HG02981 (cell line): ENCODE measurements around the gene CC2D2B.

Experiments used
- ATAC-seq: cut with Tn5 transposase; IDR thresholded peaks from one replicate; pipeline ENCODE4 v1.9.1; 2021; ENCODE audit warnings: mild to moderate bottlenecking, moderate library complexity; ENCODE audit not compliant: unreplicated experiment

Gene CC2D2B

DNA sequence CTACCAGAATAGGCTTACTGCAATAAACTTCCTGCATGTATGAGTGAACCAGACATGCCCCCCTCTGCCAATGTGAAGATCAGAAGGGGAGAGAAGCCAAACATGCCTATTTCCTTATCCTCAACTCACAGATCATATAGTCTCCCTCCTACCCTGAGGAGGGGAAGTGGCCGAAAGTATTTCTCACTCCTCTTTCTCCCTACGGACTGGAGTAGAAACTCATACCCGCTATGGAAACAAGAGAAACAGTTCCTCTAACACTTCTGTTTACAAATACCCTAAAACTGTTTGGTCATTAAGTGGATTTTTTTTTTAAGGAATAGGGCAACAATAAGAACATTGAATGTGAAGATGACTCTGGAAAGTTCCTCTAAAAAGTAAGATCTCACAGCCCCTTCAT, 167.0 kb downstream of the CC2D2B start:
- ATAC-seq = no peak

DNA sequence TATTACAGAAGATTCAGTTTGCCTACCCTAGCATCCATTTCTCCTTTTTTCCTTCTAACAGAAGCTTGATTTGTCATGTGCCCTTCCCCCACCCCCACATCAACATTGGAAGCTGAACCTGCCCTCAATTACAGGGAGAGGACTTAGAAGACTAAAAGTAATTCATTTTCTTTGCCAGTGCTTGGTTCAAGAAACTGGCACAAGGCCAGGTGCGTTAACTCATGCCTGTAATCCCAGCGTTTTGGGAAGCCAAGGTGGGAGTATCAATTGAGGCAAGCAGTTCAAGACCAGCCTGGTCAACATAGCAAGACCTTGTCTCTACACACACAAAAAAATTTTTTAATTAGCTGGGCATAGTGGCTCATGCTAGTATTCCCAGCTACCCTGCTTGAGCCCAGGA, 168.2 kb downstream of the CC2D2B start:
- no peak for ATAC-seq

DNA sequence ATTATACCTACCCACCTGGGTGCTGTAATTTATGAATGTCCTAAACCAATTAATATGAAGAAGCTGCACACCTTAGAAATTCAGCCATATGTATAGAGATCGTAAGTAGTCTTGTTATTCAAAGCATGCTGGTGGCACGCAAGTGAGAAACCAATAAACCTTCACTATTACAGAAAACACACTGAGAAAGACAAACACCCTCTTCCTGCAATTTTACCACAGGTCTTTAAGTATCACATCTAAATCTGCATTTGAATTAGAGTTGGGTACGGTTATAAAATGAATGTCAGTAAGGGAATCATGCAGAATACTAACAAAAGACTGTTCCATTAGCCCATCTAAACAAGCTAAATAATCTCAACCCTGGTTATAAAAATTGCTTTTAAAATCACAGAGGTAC, 169.4 kb downstream of the CC2D2B start:
- ATAC-seq = no peak

DNA sequence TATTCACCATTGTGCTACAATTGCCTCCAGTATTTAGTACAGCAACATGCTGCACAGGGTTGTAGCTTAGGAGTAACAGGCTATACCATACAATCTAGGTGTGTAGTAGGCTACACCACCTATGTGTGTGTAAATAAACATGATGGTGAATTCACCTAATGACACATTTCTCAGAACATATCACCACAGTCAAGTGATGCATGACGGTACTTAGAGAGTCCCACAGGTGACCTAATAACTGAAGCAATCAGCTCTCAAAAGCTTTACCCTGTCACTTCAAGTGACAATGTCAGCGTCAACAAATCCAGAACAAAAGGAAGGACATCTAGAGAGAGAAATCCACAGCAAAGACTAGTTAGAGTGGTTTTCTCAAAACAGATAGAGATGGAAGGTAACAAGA, 174.4 kb downstream of the CC2D2B start:
- no peak for ATAC-seq
